Measurements from ENCODE around the gene DHCR24. TPM values are rescaled to one million over a fixed set of nuclear protein-coding genes. Genes with fewer than 3 reads are reported as not detected.
A peak's percentile ranks its signal among the peaks of the same experiment; 100 is the strongest.

Gene DHCR24
- polyA plus RNA-seq, 2 of the 4 experiments (the other 2 are of a cell fraction): 29.9 to 33.3 TPM

DNA sequence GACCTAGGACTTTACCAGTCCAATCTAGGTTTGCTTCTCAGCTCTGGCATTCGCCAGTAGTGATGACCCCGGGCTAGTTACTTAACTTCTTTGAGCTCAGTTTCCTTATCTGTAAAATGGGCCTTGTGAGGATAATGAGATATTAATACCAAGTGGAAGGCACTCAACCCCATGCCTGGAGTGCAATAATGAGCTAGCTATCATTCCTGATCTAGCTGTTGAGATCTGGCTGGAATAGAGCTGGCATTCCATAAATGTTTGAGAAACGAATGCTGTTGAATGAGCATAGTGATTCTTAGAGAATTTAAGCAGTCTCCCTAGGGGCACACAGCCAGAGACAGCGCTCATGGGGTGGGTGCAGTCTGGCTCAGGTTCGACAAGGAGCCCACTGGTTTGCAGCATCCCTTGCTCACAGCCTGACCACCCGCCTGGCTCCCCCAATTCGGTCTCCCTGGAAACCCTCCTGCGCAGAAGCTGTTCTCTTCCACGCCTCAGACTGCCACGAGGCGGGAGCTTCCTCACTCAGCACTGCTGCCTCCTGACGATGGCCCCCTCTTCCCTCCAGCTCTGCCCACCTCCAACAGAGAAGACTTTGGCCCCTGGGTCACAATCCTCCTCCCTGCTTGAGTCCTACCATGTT is 32.5 kb downstream of the DHCR24 start:
- TF ChIP-seq RAD21 (conservative IDR thresholded peaks at IDR 0.05 in 1 of 2, IDR thresholded peaks at IDR 0.05 in 1 of 2) (no peak), SMC3 (IDR thresholded peaks at IDR 0.05) (no peak), BHLHE40 (IDR thresholded peaks at IDR 0.05; ENCODE audit: low read depth, low read length) (no peak), FOXS1 (CRISPR knock-in tag; IDR thresholded peaks at IDR 0.05) (no peak), MYC (IDR thresholded peaks at IDR 0.05; ENCODE audit: borderline replicate concordance, low read length) (no peak), ZFP36 (IDR thresholded peaks at IDR 0.05; ENCODE audit: borderline replicate concordance, partially characterized antibody) (no peak), FOSB (CRISPR knock-in tag; IDR thresholded peaks at IDR 0.05) (no peak), KDM5A (IDR thresholded peaks at IDR 0.05) (no peak), GATA3 (IDR thresholded peaks at IDR 0.05; ENCODE audit: borderline replicate concordance) (no peak), TFCP2L1 (CRISPR knock-in tag; IDR thresholded peaks at IDR 0.05) (no peak)
- TF ChIP-seq, protein P1, sequence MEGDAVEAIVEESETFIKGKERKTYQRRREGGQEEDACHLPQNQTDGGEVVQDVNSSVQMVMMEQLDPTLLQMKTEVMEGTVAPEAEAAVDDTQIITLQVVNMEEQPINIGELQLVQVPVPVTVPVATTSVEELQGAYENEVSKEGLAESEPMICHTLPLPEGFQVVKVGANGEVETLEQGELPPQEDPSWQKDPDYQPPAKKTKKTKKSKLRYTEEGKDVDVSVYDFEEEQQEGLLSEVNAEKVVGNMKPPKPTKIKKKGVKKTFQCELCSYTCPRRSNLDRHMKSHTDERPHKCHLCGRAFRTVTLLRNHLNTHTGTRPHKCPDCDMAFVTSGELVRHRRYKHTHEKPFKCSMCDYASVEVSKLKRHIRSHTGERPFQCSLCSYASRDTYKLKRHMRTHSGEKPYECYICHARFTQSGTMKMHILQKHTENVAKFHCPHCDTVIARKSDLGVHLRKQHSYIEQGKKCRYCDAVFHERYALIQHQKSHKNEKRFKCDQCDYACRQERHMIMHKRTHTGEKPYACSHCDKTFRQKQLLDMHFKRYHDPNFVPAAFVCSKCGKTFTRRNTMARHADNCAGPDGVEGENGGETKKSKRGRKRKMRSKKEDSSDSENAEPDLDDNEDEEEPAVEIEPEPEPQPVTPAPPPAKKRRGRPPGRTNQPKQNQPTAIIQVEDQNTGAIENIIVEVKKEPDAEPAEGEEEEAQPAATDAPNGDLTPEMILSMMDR (IDR thresholded peaks at IDR 0.05): no peak
- no peak overlapping the region for H3K4me2 ChIP-seq
- no peak overlapping the region for H3K4me3 ChIP-seq
- no peak for FAIRE-seq
- peak overlapping the region in 1 of 2 experiments; percentile 46; a peak in 1 of 6 replicates for H3K27ac ChIP-seq
- POLR2A ChIA-PET: no interaction called here
- H3K4me1 ChIP-seq: peaks cover 54% of the 10 kb centered on the region
- H3K9me3 ChIP-seq: no peaks in the 10 kb centered on the region
- DNase-seq (ENCODE audit: low read depth in 1 of 2, low spot score in 1 of 2): no peak
- CTCF ChIA-PET: no interaction called here
- 93% methylated on average over 12 of the region's 12 CpGs for WGBS (ENCODE audit: missing lambda C conversion rate)
- no peak for ATAC-seq

DNA sequence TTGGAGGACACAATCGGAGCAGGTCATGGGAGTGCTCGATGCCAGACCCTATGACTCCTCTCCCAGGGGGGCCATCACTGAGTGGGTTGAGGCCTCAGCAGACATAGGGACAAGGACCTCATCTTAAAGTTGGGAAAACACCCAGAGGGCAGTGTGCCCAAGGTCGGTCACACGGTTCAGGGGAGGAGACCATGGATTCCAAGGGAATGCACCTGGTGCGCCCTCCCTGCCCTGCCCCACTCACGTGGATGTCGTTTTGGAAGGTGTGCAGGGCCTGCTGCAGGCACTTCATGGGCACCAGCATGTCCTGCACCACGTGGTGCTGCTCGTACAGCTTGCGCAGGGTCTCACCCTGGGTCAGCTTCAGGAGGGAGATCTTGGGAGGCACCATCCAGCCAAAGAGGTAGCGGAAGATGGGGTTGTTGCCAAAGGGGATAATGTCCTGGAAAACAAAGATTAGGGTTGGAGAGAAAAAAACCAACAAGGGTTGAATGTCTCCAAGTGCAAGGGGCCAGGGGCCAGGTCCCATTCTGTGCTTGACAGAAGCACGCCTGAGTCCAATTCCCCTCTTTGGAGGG is 33.1 kb downstream of the DHCR24 start:
- Histone ChIP-seq H3K9me3 (no peaks in the 10 kb centered on the region), H3K4me1 (peaks cover 48% of the 10 kb centered on the region), H3K27ac (no peak overlapping the region), H3K4me3 (no peak overlapping the region), H3K4me2 (no peak overlapping the region)
- WGBS (ENCODE audit: missing lambda C conversion rate): 96% methylated on average over 4 of the region's 12 CpGs
- POLR2A ChIA-PET: no interaction called here
- CTCF ChIA-PET: no interaction called here
- TF ChIP-seq HOXB5 (CRISPR knock-in tag; IDR thresholded peaks at IDR 0.05) (no peak), FOXS1 (CRISPR knock-in tag; IDR thresholded peaks at IDR 0.05) (no peak), NFE2L2 (conservative IDR thresholded peaks at IDR 0.05; ENCODE audit: low read length) (no peak), GATA3 (IDR thresholded peaks at IDR 0.05; ENCODE audit: borderline replicate concordance) (no peak), CBX2 (IDR thresholded peaks at IDR 0.05; ENCODE audit: borderline replicate concordance, low read depth) (no peak), RFX5 (IDR thresholded peaks at IDR 0.05) (no peak), CBX8 (IDR thresholded peaks at IDR 0.05) (no peak), JUNB (IDR thresholded peaks at IDR 0.05) (no peak), ZC3H11A (IDR thresholded peaks at IDR 0.05) (no peak), CHD4 (IDR thresholded peaks at IDR 0.05; ENCODE audit: borderline replicate concordance) (no peak), RARB (CRISPR knock-in tag; IDR thresholded peaks at IDR 0.05) (no peak), FOSB (CRISPR knock-in tag; IDR thresholded peaks at IDR 0.05) (no peak)
- TF ChIP-seq, protein P2, sequence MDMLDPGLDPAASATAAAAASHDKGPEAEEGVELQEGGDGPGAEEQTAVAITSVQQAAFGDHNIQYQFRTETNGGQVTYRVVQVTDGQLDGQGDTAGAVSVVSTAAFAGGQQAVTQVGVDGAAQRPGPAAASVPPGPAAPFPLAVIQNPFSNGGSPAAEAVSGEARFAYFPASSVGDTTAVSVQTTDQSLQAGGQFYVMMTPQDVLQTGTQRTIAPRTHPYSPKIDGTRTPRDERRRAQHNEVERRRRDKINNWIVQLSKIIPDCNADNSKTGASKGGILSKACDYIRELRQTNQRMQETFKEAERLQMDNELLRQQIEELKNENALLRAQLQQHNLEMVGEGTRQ (IDR thresholded peaks at IDR 0.05): no peak
- TF ChIP-seq, protein P3, sequence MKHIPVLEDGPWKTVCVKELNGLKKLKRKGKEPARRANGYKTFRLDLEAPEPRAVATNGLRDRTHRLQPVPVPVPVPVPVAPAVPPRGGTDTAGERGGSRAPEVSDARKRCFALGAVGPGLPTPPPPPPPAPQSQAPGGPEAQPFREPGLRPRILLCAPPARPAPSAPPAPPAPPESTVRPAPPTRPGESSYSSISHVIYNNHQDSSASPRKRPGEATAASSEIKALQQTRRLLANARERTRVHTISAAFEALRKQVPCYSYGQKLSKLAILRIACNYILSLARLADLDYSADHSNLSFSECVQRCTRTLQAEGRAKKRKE (CRISPR knock-in tag; IDR thresholded peaks at IDR 0.05; ENCODE audit: low read depth): no peak
- TF ChIP-seq, protein P1 (IDR thresholded peaks at IDR 0.05): no peak
- TF ChIP-seq, protein P4, sequence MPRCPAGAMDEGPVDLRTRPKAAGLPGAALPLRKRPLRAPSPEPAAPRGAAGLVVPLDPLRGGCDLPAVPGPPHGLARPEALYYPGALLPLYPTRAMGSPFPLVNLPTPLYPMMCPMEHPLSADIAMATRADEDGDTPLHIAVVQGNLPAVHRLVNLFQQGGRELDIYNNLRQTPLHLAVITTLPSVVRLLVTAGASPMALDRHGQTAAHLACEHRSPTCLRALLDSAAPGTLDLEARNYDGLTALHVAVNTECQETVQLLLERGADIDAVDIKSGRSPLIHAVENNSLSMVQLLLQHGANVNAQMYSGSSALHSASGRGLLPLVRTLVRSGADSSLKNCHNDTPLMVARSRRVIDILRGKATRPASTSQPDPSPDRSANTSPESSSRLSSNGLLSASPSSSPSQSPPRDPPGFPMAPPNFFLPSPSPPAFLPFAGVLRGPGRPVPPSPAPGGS (IDR thresholded peaks at IDR 0.05): no peak
- DNase-seq (ENCODE audit: low read depth in 1 of 2, low spot score in 1 of 2) (no peak), FAIRE-seq (no peak), ATAC-seq (no peak)

Measured in A549 (cell line).